Activated gamma-delta T cell (primary cell): Measurements from ENCODE around the gene HS1BP3.
A peak's percentile ranks its signal among the peaks of the same experiment; 100 is the strongest.

ENCODE experiments used
- DNase-seq: peaks from one replicate; lab custom pipeline; 2025; lab: John Stamatoyannopoulos, UW

The HS1BP3 gene

GRCh38 chr2:20674974-20675679 lies 24.2 kb upstream of the HS1BP3 start:
- DNase-seq: no peak

- DNase-seq: no peak
These were observed 23.5 kb upstream of the HS1BP3 start for GRCh38 chr2:20674309-20674965.

- DNase-seq: no peak
These were observed 22.9 kb upstream of the HS1BP3 start for GRCh38 chr2:20673686-20674308.

- DNase-seq: no peak
These were observed 21.5 kb upstream of the HS1BP3 start for GRCh38 chr2:20672201-20672951.

- no peak for DNase-seq
These were observed 20.8 kb upstream of the HS1BP3 start for GRCh38 chr2:20671736-20672080.

- no peak for DNase-seq
These were observed 20.3 kb upstream of the HS1BP3 start for GRCh38 chr2:20671036-20671735.

- no peak for DNase-seq
These were observed 19.6 kb upstream of the HS1BP3 start for GRCh38 chr2:20670315-20671035.

GRCh38 chr2:20669562-20670314 lies 18.8 kb upstream of the HS1BP3 start:
- DNase-seq: no peak

- no peak for DNase-seq
These were observed 18.1 kb upstream of the HS1BP3 start for GRCh38 chr2:20668871-20669475.

- no peak for DNase-seq
These were observed 17.6 kb upstream of the HS1BP3 start for GRCh38 chr2:20668451-20668850.

- no peak for DNase-seq
These were observed 16.9 kb upstream of the HS1BP3 start for GRCh38 chr2:20667531-20668401.

GRCh38 chr2:20667151-20667530 lies 16.2 kb upstream of the HS1BP3 start:
- DNase-seq: no peak

- DNase-seq: peak; percentile 25
These were observed 15.6 kb upstream of the HS1BP3 start, which contains the start of gene GDF7 for GRCh38 chr2:20666304-20667150. Gene GDF7 (plus strand): TSS chr2:20667144. CDS start chr2:20667240, 96 bp downstream.

GRCh38 chr2:20666005-20666303 lies 15.1 kb upstream of the HS1BP3 start:
- DNase-seq: no peak

GRCh38 chr2:20665243-20666004 lies 14.5 kb upstream of the HS1BP3 start:
- DNase-seq: no peak

- DNase-seq: no peak
These were observed 13.7 kb upstream of the HS1BP3 start for GRCh38 chr2:20664431-20665242.

GRCh38 chr2:20664071-20664390 lies 13.1 kb upstream of the HS1BP3 start:
- DNase-seq: no peak
